HepG2 (cell line): Measurements from ENCODE around the gene RAD51. TPM values are rescaled to one million over a fixed set of nuclear protein-coding genes. Genes with fewer than 3 reads are reported as not detected.

Experiments
- ARNT ChIP-seq: fragments of 450-650 bp; IDR thresholded peaks from 2 replicates; pipeline ENCODE4 v1.6.1; 2017
- BCL3 ChIP-seq: sonication (generic); formaldehyde crosslinking; IDR thresholded peaks from 2 replicates; pipeline ENCODE4 v1.5.1; 2020; ENCODE audit warnings: mild to moderate bottlenecking, missing genetic modification reagents, moderate library complexity
- BRCA1 ChIP-seq: sonication (generic); formaldehyde crosslinking; IDR thresholded peaks from 2 replicates; pipeline ENCODE4 v1.4.0; 2020; ENCODE audit warnings: missing genetic modification reagents
- CBX1 ChIP-seq: IDR thresholded peaks from one replicate; pipeline ENCODE4 v1.6.1; 2016; ENCODE audit warnings: antibody characterized with exemption, low read depth
- EP300 ChIP-seq, 3 experiments: sonication (generic) in 1 of 3; formaldehyde crosslinking in 1 of 3; IDR thresholded peaks; 2 replicates each; pipeline versions ENCODE4 v1.5.1 to v1.6.1; 2011 to 2020; ENCODE audit warnings: low read depth in 2 of 3, low read length in 2 of 3, borderline replicate concordance in 1 of 3, improper control_type of control experiment in 1 of 3, mild to moderate bottlenecking in 1 of 3, missing genetic modification reagents in 1 of 3, moderate library complexity in 1 of 3
- KDM4B ChIP-seq: sonication (generic); formaldehyde crosslinking; IDR thresholded peaks from 2 replicates; pipeline ENCODE4 v1.4.0; 2020; ENCODE audit warnings: missing genetic modification reagents
- LCORL ChIP-seq, 2 experiments: fragments of 450-650 bp in 1 of 2; sonication (generic) in 1 of 2; formaldehyde crosslinking in 1 of 2; IDR thresholded peaks; 2 replicates each; pipeline versions ENCODE4 v1.5.0 to v1.6.1; 2017 to 2020; ENCODE audit warnings: antibody characterized with exemption in 1 of 2, missing genetic modification reagents in 1 of 2
- NFKB2 ChIP-seq: sonication (generic); formaldehyde crosslinking; IDR thresholded peaks from 2 replicates; pipeline ENCODE4 v1.4.0; 2020; ENCODE audit warnings: missing genetic modification reagents, borderline replicate concordance
- PHF8 ChIP-seq: sonication (generic); formaldehyde crosslinking; IDR thresholded peaks from 2 replicates; pipeline ENCODE4 v1.5.0; 2020; ENCODE audit warnings: missing genetic modification reagents
- PLSCR1 ChIP-seq: sonication (generic); formaldehyde crosslinking; IDR thresholded peaks from 2 replicates; pipeline ENCODE4 v1.5.0; 2020; ENCODE audit warnings: missing genetic modification reagents, mild to moderate bottlenecking, borderline replicate concordance
- ZBTB7A ChIP-seq: sonication (generic); formaldehyde crosslinking; IDR thresholded peaks from 2 replicates; pipeline ENCODE4 v1.8.0; 2022; ENCODE audit warnings: mild to moderate bottlenecking, missing genetic modification reagents
- ZNF20 ChIP-seq: sonication (generic); formaldehyde crosslinking; IDR thresholded peaks from 2 replicates; pipeline ENCODE4 v1.4.0; 2020; ENCODE audit warnings: mild to moderate bottlenecking, moderate library complexity, missing genetic modification reagents
- ZNF30 ChIP-seq: sonication (generic); formaldehyde crosslinking; IDR thresholded peaks from 2 replicates; pipeline ENCODE4 v1.5.0; 2020; ENCODE audit warnings: mild to moderate bottlenecking, missing genetic modification reagents
- ZNF563 ChIP-seq: sonication (generic); formaldehyde crosslinking; IDR thresholded peaks from 2 replicates; pipeline ENCODE4 v1.8.0; 2022; ENCODE audit warnings: mild to moderate bottlenecking, moderate library complexity, missing genetic modification reagents
- polyA plus RNA-seq, 8 experiments: library from polyadenylated mRNA; depleted of rRNA in 3 of 8; stranded (reverse) in 7 of 8; unstranded in 1 of 8; fragments of >200 nt; fragmentation: Illumina TruSeq in 4 of 8; extraction: Trizol in 4 of 8; gene quantifications; 2 replicates each; pipeline versions ENCODE4 v1.2.1 to v1.2.3, GENCODE V29; 2011 to 2016; ENCODE audit warnings: low read depth in 4 of 8, missing spikeins in 1 of 8, mixed read lengths in 1 of 8; ENCODE audit not compliant: insufficient read depth in 1 of 8
- total RNA-seq, 5 experiments: library from RNA; depleted of rRNA; stranded (reverse); fragments of >200 nt; fragmentation: Illumina TruSeq; extraction: Trizol; gene quantifications; 2 replicates each; pipeline ENCODE4 v1.2.3, GENCODE V29; 2016; ENCODE audit warnings: low read depth in 1 of 5
- TF ChIP-seq, protein P1 (sequence below): sonication (generic); formaldehyde crosslinking; IDR thresholded peaks from 2 replicates; pipeline ENCODE4 v1.4.0; 2020; ENCODE audit warnings: missing genetic modification reagents
- TF ChIP-seq, protein P2 (sequence below): sonication (generic); formaldehyde crosslinking; IDR thresholded peaks from 2 replicates; pipeline ENCODE4 v1.8.1; 2023; ENCODE audit warnings: mild to moderate bottlenecking, missing genetic modification reagents, borderline replicate concordance
- TF ChIP-seq, protein P3 (sequence below): sonication (generic); formaldehyde crosslinking; IDR thresholded peaks from 2 replicates; pipeline ENCODE4 v1.8.0; 2022; ENCODE audit warnings: mild to moderate bottlenecking, missing genetic modification reagents, borderline replicate concordance
- TF ChIP-seq, protein P4 (sequence below): sonication (generic); formaldehyde crosslinking; IDR thresholded peaks from 2 replicates; pipeline ENCODE4 v1.8.1; 2023; ENCODE audit warnings: mild to moderate bottlenecking, missing genetic modification reagents

RAD51 gene
- total and polyA plus RNA-seq, 2 of the 13 experiments (the other 11 are each of a cell fraction or from before 2014, with no cell fraction given): 8.5 to 12.8 TPM

GRCh38 chr15:40754883-40755811, 60.2 kb downstream of the RAD51 start, which contains the start of gene RMDN3 (continued):
- no peak for TF ChIP-seq LCORL (IDR thresholded peaks at IDR 0.05)
- peak; percentile 73; the same call in 1 of the 2 replicates for TF ChIP-seq LCORL (CRISPR knock-in tag; IDR thresholded peaks at IDR 0.05)
- TF ChIP-seq CBX1: no peak
- TF ChIP-seq ZBTB7A (CRISPR knock-in tag): no peak
- TF ChIP-seq EP300 (IDR thresholded peaks at IDR 0.05; ENCODE audit: low read depth in 2 of 2, low read length in 2 of 2): no peak; a peak in 1 of 4 replicates
- no peak for TF ChIP-seq EP300 (CRISPR knock-in tag; IDR thresholded peaks at IDR 0.05; ENCODE audit: borderline replicate concordance)
- TF ChIP-seq, protein P1, sequence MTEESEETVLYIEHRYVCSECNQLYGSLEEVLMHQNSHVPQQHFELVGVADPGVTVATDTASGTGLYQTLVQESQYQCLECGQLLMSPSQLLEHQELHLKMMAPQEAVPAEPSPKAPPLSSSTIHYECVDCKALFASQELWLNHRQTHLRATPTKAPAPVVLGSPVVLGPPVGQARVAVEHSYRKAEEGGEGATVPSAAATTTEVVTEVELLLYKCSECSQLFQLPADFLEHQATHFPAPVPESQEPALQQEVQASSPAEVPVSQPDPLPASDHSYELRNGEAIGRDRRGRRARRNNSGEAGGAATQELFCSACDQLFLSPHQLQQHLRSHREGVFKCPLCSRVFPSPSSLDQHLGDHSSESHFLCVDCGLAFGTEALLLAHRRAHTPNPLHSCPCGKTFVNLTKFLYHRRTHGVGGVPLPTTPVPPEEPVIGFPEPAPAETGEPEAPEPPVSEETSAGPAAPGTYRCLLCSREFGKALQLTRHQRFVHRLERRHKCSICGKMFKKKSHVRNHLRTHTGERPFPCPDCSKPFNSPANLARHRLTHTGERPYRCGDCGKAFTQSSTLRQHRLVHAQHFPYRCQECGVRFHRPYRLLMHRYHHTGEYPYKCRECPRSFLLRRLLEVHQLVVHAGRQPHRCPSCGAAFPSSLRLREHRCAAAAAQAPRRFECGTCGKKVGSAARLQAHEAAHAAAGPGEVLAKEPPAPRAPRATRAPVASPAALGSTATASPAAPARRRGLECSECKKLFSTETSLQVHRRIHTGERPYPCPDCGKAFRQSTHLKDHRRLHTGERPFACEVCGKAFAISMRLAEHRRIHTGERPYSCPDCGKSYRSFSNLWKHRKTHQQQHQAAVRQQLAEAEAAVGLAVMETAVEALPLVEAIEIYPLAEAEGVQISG (CRISPR knock-in tag): peak; percentile 79
- peak; percentile 1; the same call in 1 of the 2 replicates for TF ChIP-seq NFKB2 (CRISPR knock-in tag)
- no peak for TF ChIP-seq ARNT
- no peak for TF ChIP-seq PLSCR1 (CRISPR knock-in tag)
- no peak for TF ChIP-seq KDM4B (CRISPR knock-in tag)
- TF ChIP-seq BRCA1 (CRISPR knock-in tag): no peak
- peak; percentile 91 for TF ChIP-seq PHF8 (CRISPR knock-in tag)
- no peak for TF ChIP-seq ZNF563 (CRISPR knock-in tag)
- TF ChIP-seq, protein P2, sequence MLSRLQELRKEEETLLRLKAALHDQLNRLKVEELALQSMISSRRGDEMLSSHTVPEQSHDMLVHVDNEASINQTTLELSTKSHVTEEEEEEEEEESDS (CRISPR knock-in tag): 0 out of 2 replicates have a peak, but pooled peaks have one; percentile 38
- TF ChIP-seq, protein P3, sequence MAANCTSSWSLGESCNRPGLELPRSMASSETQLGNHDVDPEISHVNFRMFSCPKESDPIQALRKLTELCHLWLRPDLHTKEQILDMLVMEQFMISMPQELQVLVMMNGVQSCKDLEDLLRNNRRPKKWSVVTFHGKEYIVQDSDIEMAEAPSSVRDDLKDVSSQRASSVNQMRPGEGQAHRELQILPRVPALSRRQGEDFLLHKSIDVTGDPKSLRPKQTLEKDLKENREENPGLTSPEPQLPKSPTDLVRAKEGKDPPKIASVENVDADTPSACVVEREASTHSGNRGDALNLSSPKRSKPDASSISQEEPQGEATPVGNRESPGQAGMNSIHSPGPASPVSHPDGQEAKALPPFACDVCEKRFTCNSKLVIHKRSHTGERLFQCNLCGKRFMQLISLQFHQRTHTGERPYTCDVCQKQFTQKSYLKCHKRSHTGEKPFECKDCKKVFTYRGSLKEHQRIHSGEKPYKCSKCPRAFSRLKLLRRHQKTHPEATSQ (CRISPR knock-in tag): no peak
- TF ChIP-seq, protein P4, sequence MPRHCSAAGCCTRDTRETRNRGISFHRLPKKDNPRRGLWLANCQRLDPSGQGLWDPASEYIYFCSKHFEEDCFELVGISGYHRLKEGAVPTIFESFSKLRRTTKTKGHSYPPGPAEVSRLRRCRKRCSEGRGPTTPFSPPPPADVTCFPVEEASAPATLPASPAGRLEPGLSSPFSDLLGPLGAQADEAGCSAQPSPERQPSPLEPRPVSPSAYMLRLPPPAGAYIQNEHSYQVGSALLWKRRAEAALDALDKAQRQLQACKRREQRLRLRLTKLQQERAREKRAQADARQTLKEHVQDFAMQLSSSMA (CRISPR knock-in tag): 0 out of 2 replicates have a peak, but pooled peaks have one; percentile 51
- TF ChIP-seq BCL3: no peak
- no peak for TF ChIP-seq ZNF20
- no peak for TF ChIP-seq ZNF30 (CRISPR knock-in tag)
